Adrenal gland (tissue), 12 donors: Measurements from ENCODE around the gene MAML2. TPM values are rescaled to one million over a fixed set of nuclear protein-coding genes. Genes with fewer than 3 reads are reported as not detected.
A peak's percentile ranks its signal among the peaks of the same experiment; 100 is the strongest.

ENCODE experiments used
- DNase-seq, 7 donors: peaks; one replicate each; pipeline ENCODE4 v3.0.0-alpha.2; 2019 to 2020
- H3K27ac ChIP-seq, 5 donors: fragments of 200-600 bp; sonication (generic) in 4 of 5; 1 replicate in 3 of 5; 2 replicates in 2 of 5; pipeline versions ENCODE4 v1.5.1 to v1.8.0; 2016 to 2020; ENCODE audit warnings: mild to moderate bottlenecking in 1 of 5
- H3K27me3 ChIP-seq: fragments of 200-600 bp; 2 replicates; pipeline ENCODE4 v1.8.0; 2021
- H3K36me3 ChIP-seq, 2 donors: fragments of 200-600 bp; replicated peaks in 1 of 2; 1 replicate in 1 of 2; 2 replicates in 1 of 2; pipeline versions ENCODE4 v1.5.1 to v1.8.0; 2018 to 2022
- H3K4me1 ChIP-seq, 2 donors: fragments of 200-600 bp; replicated peaks in 1 of 2; 1 replicate in 1 of 2; 2 replicates in 1 of 2; pipeline versions ENCODE4 v1.5.1 to v1.8.0; 2018 to 2021
- H3K4me3 ChIP-seq, 4 donors: fragments of 200-600 bp; sonication (generic) in 3 of 4; one replicate each; pipeline ENCODE4 v1.5.1; 2016 to 2018
- H3K9me3 ChIP-seq, 3 donors: fragments of 200-600 bp; sonication (generic) in 1 of 3; replicated peaks in 1 of 3; 1 replicate in 2 of 3; 2 replicates in 1 of 3; pipeline versions ENCODE4 v1.5.1 to v1.8.0; 2016 to 2021
- POLR2A ChIP-seq, 2 donors: fragments of 450-650 bp; IDR thresholded peaks; one replicate each; pipeline ENCODE4 v1.6.1; 2017; ENCODE audit warnings: antibody characterized with exemption in 2 of 2, mild to moderate bottlenecking in 2 of 2, moderate library complexity in 1 of 2
- WGBS, 4 donors: extraction: QIAGEN DNeasy Blood & Tissue Kit in 2 of 4; methylation state at CpG; one replicate each; pipeline versions ENCODE4 v1.1.5 to v1.1.7; 2013 to 2017; 5-methylcytosine and 5-hydroxymethylcytosine counted together
- intact Hi-C, 2 donors: fragments of 100-400 bp; cut with DNase I; formaldehyde crosslinking; loops; one replicate each; pipeline versions ENCODE4 v1.14.1 to v1.15.0; 2022 to 2023
- polyA plus RNA-seq, 3 donors: library from polyadenylated mRNA; stranded (reverse); fragments of 200-250 nt in 2 of 3; fragments of 350-450 nt in 1 of 3; fragmentation: Illumina TruSeq in 1 of 3; extraction: RNeasy Lipid Tissue Mini Kit (QIAGEN cat#74804) in 1 of 3; gene quantifications; one replicate each; pipeline ENCODE4 v1.2.3, GENCODE V29; 2013 to 2014
- total RNA-seq, 9 donors: library from RNA; depleted of rRNA in 4 of 9; stranded (reverse); fragments of >200 nt in 4 of 9; fragments of 120-200 nt in 1 of 9; fragmentation: NEBNext Ultra II Directional in 1 of 9; extraction: Animal tissue kit (Norgen Biotek cat#: 25700) in 1 of 9; gene quantifications; one replicate each; pipeline versions ENCODE4 v1.1.0 to v1.2.4, GENCODE V29; 2013 to 2023
- TF ChIP-seq, protein P1 (sequence below), 6 experiments: fragments of 450-650 bp in 4 of 6; fragments of 200-600 bp in 2 of 6; sonication (generic) in 1 of 6; IDR thresholded peaks; 1 replicate in 5 of 6; 2 replicates in 1 of 6; pipeline versions ENCODE4 v1.5.1 to v1.8.0; 2016 to 2021; ENCODE audit warnings: antibody characterized with exemption in 6 of 6, mild to moderate bottlenecking in 2 of 6, moderate library complexity in 1 of 6
- donor health status: healthy with polysubstance abuse.
- donor health status: Bipolar disorder and iron deficiency.
- donor health status: DM: yes; HTN: yes; CAD: no.
- donor health status: DM: no; HTN: no; CAD: no.
- donor health status: DM: no; HTN: no; CAD: no.
- donor health status: DM: yes; HTN: yes; CAD: no.

Gene MAML2
- total and polyA plus RNA-seq, 12 donors: 1.4 to 19.4 (median 7.6) TPM

DNA sequence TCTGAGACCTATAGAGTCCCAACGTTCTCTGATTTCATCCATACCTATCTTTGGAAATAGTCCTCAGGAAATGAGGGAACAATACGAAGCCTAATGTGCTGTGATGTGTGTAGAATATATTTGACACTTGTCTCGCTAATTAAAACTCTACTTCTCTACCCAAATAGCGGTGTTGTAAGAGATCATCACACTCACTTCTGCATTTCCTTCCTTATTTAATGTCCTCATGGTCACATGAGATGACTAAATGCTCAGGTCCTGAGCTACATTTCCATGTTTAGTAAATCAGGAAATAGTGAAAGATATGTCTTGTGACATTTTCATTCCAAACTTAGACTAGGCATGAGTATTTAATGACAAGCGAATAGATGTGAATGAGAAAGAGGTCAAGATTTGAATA lies 112.3 kb downstream of the MAML2 start:
- no peaks in the 10 kb centered on the region for H3K36me3 ChIP-seq
- WGBS, 4 donors: 76 to 84% (median 80%) methylated on average over 5 of the region's 5 CpGs
- H3K27ac ChIP-seq: peak overlapping the region in 2 of 5 donors; percentile 33 to 43
- intact Hi-C loops: no loop called here
- TF ChIP-seq, protein P1, sequence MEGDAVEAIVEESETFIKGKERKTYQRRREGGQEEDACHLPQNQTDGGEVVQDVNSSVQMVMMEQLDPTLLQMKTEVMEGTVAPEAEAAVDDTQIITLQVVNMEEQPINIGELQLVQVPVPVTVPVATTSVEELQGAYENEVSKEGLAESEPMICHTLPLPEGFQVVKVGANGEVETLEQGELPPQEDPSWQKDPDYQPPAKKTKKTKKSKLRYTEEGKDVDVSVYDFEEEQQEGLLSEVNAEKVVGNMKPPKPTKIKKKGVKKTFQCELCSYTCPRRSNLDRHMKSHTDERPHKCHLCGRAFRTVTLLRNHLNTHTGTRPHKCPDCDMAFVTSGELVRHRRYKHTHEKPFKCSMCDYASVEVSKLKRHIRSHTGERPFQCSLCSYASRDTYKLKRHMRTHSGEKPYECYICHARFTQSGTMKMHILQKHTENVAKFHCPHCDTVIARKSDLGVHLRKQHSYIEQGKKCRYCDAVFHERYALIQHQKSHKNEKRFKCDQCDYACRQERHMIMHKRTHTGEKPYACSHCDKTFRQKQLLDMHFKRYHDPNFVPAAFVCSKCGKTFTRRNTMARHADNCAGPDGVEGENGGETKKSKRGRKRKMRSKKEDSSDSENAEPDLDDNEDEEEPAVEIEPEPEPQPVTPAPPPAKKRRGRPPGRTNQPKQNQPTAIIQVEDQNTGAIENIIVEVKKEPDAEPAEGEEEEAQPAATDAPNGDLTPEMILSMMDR (IDR thresholded peaks at IDR 0.05): no peak
- no peak overlapping the region for H3K4me3 ChIP-seq
- no peak for DNase-seq
- peaks cover 7 to 27% of the 10 kb centered on the region in 2 donors for H3K4me1 ChIP-seq
- H3K9me3 ChIP-seq: no peaks in the 10 kb centered on the region
- no peaks in the 10 kb centered on the region for H3K27me3 ChIP-seq

DNA sequence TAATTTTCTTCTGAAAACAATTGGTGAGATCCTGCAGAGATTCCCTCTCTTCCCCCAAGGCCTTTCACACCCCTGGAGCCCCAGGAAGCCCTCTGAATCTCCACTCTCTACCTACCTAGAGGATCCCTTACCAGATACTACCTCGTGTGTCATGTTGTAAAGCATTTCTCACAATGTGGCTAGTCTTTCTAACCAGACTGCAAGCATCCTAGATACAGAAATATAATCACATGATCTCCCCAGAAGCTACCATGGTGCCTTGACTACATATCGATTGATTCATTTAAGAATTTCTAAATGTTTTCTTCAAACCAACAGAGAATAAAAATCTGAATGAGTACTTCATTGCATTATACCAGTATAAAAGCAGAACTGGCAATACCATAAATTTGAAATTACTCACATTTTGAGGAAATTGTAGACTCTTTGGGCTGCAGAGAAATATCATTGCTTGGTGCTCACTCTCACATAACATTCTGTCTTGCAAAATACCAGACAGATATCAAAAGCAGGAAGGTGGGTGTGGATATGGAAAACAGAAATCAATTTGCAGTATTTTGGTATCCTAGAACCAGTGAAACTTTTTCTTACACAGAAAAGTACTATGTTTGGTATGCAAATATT lies 113.5 kb downstream of the MAML2 start:
- DNase-seq: no peak
- H3K4me3 ChIP-seq: no peak overlapping the region
- H3K4me1 ChIP-seq: peaks cover 7 to 21% of the 10 kb centered on the region in 2 donors
- no peaks in the 10 kb centered on the region for H3K9me3 ChIP-seq
- no peaks in the 10 kb centered on the region for H3K36me3 ChIP-seq
- WGBS, 4 donors: 76 to 87% (median 81%) methylated on average over 2 of the region's 2 CpGs
- H3K27me3 ChIP-seq: no peaks in the 10 kb centered on the region
- intact Hi-C loops: no loop called here
- no peak for TF ChIP-seq POLR2A (IDR thresholded peaks at IDR 0.05)
- TF ChIP-seq, protein P1 (IDR thresholded peaks at IDR 0.05): no peak
- H3K27ac ChIP-seq: peak overlapping the region in 3 of 5 donors; percentile 54 to 63 (median 63)

DNA sequence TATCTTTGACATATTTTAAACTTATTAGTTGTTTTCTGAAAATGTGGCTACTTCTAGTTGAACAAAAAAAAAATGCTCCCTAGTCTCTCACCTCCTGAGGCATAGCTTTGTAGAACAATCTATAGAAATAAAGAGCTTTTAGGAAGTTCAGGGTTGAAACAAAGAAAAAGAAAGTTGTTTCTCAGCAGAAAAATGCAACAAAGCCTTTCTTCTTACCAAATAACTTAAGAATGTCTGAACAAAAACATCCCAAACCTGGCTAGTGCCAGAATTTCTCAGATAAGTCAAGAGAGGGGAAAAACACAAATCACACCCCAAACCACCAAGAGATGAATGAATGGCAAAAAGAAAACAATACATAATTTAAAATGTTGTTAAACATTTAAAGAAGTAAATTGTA lies 114.1 kb downstream of the MAML2 start:
- TF ChIP-seq, protein P1 (IDR thresholded peaks at IDR 0.05): no peak
- TF ChIP-seq POLR2A (IDR thresholded peaks at IDR 0.05): no peak
- DNase-seq: no peak
- intact Hi-C loops: no loop called here
- Histone ChIP-seq H3K9me3 (no peaks in the 10 kb centered on the region), H3K27me3 (no peaks in the 10 kb centered on the region), H3K36me3 (no peaks in the 10 kb centered on the region), H3K27ac (peak overlapping the region in 4 of 5 donors; percentile 7 to 63 (median 58)), H3K4me3 (no peak overlapping the region), H3K4me1 (peaks cover 7 to 21% of the 10 kb centered on the region in 2 donors)

DNA sequence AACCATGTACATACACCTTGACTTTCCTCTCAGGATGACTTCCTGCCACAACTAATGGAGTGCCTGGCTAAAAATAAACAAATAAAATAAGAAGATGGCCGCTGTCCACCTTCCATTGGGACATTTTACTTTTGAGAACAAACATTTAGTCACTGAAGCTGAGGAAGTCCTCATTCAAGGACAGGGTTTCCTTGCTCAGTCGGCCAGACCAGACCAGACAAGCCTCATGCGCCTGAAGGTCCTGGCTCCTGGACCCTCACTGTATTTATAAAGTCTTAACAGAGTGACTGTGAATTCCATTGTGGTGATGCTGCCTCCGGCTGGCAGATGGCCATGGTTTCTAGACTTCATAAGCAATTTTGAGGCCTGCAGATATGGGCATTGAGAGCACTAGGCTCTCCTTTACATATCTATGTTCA lies 114.5 kb downstream of the MAML2 start:
- 38 to 48% (median 43%) methylated on average over 4 of the region's 4 CpGs for WGBS, 4 donors
- no peaks in the 10 kb centered on the region for H3K9me3 ChIP-seq
- DNase-seq: peak; percentile 44 to 83 (median 72)
- TF ChIP-seq, protein P1 (IDR thresholded peaks at IDR 0.05): no peak
- TF ChIP-seq POLR2A (IDR thresholded peaks at IDR 0.05): no peak
- H3K27me3 ChIP-seq: no peaks in the 10 kb centered on the region
- intact Hi-C loops: no loop called here
- H3K36me3 ChIP-seq: no peaks in the 10 kb centered on the region
- H3K4me3 ChIP-seq: no peak overlapping the region
- H3K27ac ChIP-seq: peak overlapping the region in 4 of 5 donors; percentile 7 to 63 (median 58)
- peaks cover 7 to 21% of the 10 kb centered on the region in 2 donors for H3K4me1 ChIP-seq
